ENCODE measurements around the gene COPS7B.

Gene COPS7B

DNA sequence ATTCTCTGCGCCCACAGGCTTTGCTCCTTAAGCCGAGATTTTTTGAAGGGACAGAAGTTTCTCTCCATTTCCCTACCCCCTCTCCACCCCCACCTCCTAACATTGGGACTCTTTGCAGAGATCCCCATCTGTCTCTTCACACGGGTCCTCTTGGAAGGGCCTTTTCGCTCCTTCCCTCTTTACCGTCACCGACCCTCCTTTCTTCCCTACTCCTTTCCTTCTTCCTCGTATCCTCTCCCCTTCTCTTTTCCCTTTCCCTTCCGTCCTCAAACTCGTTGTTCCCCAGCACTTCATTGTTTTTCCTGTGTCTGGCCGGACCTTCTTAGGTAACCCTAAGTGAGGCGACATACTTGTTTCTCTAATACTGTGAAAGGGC, 660 bp downstream of the COPS7B start:
- no peak for DNase-seq

GRCh38 chr2:231791107-231791506, 4.9 kb downstream of the COPS7B start:
- DNase-seq = no peak

- no peak for DNase-seq
Measured at GRCh38 chr2:231794383-231794782, 8.1 kb downstream of the COPS7B start.

DNA sequence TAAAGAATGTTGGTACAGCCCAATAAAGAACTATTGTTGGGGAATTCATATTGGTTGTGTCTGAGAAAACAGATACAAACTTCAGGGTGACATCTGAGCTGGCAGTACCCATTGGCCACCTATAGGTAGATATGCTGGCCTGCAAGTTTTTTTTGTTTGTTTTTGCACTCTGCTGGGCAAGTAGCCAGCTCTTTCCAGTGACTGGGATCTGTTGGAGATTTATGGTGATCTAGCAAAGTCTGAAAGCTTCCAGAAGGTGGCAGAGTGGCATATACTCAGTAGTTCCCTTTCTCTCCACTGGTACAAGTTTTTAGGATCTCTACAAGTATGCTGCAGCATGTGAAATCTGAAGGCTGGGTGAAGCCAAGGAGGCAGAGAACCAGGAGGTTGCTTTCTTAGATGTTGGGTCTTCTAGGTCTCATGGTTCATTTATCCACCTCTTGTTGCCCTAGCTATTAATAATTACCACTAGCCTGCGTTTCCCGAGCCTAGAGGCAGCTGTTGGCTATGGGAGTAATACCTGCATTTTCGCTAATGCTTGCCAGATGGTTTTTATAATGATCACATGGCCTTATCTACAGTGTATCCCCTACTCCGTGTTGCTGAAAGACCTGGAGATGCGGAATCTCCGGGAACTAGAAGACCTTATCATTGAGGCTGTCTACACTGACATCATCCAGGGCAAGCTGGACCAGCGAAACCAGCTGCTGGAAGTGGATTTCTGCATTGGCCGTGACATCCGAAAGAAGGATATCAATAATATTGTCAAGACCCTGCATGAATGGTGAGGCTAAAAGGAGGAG, 9.5 kb downstream of the COPS7B start:
- peak; percentile 31 for DNase-seq

DNA sequence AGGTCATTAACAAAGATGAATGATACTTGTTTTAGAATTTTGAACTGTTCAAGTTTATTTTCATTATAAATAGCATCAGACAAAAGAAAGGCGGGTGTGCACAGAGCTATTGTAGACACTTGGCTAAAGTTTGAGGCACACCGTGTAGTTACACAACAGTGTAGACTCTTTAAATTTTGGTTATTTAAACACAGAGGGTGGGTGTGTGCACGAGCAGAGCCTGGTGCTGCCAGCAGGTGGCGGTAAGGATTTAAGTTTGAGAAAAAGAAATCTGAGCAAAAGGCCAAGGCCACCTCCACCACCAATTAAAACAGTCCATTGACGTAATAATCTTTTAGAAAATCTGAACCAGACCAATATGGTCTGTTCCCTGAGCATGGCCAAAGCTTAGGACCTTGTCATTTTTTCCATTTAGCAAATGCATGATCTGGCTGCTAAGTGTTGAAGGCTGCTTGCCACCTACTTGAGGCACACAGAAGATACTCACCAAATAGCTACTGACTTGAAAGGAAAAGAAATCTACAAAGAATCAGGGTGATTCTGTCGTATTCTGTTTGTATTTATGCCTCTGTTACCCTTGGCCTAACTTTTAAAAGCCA, 14.3 kb downstream of the COPS7B start:
- DNase-seq = peak; percentile 47

DNA sequence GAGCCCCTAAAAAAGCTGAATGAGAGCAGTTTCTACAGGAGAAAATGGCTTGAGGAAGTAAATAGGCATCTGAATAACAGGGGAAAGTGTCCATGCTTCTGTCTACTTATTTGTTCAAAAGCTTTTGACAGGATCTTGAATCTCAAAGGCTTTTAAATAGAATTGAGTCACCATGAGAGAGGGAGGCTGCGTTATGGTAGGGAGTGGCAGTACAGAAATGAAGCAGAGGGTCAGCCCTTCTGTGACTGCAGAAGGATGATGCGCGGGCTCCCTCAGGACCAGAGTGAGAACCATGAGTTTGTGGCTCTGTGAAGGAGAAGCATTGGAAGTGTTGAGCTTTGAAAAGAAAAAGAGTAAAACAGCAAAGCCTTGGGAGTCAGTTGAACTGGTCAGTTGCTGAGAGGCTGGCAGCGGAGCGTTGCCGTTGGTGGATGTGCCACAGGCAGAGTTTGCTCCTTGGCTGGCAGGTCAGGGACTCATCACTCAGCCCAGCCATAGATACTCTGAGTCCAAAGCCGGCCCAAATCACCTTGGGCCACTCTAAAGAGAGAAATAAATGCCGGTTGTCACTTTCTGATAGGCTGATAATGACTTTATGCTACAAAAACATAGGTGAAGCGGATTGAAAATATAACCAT, 17.4 kb downstream of the COPS7B start:
- no peak for DNase-seq

GRCh38 chr2:231807020-231807419, 20.8 kb downstream of the COPS7B start:
- no peak for DNase-seq

- DNase-seq = no peak
Measured at GRCh38 chr2:231810905-231811304, 24.7 kb downstream of the COPS7B start.

DNA sequence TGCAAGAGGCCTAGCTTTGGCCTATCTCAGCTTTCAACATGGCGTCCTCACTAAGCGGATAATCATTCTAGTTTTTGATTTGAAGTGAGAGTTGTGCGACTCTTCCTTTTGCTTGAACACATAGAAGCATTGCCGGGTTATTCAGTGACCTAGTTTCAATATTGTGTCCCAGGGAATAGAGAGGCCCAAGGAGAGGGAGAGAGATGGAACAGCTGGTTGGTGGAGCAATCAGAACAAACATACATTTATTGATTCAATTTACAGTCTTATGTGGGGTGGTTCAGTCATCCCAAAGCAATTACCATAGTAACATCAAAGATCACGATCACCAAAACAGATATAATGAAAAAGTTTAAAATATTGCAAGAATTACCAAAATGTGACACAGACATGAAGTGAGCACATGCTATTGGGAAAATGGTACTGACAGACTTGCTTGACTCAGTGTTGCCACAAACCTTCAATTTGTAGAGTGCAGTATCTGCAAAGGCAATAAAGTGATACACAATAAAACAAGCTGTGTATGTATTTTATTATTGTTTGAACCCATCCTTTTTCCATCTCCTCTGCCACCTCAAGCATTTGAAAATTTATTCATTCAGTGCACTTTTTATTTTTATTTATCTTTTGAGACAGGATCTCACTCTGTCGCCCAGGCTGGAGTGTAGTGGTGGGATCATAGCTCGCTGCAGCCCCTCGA, 30.2 kb downstream of the COPS7B start:
- DNase-seq = no peak

DNA sequence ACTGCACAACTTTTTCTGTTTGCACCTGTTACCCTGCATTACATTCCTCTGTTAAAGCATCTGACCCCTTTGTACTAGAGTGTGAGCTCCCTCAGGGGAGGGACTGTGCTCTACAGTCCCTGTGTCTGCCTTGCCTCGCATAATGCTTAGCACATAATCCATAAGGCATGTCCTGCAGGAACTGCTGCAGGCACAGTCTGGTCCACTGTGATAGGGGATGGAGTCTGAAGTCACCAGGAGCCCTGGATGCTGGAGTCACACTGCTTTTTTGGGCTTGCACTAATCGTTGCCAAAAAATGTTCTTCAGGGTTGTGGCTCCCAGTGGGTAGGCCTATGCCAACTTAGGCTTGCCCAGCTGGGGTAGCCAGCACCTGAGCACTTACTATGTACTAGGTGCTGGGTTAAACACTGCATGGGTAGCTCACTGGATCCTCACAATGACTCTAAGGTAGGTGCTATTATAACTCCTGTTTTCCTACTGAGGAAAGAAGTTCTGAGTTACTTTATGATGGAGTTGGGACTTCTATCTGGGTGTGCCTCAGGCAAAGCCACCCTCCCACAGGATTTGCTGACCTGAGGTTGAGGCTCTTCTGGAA, 33.3 kb downstream of the COPS7B start:
- no peak for DNase-seq

DNA sequence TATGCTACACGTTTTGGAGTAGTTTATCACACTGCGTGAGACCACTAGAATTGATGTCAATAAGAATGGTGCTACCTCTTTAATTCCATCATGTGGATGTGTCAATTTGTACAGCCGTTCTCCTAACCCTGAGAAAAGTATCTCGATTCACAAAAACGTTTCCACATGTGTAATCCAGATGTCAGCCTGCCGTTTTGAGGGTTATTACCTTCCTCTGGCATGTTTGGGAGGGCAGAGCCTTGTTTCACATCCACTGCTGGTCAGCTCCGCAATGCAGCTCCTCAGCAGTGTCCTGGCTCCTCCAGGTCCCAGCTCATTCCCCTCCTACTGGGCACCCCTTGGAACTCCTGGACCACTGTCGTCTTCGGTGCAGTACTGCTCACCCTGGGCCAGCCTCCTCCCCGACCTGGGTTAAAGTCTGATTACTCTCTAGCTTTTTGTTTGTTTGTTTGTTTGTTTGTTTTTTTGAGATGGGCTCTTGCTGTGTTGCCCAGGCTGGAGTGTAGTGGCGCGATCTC, 34.6 kb downstream of the COPS7B start:
- DNase-seq = no peak

DNA sequence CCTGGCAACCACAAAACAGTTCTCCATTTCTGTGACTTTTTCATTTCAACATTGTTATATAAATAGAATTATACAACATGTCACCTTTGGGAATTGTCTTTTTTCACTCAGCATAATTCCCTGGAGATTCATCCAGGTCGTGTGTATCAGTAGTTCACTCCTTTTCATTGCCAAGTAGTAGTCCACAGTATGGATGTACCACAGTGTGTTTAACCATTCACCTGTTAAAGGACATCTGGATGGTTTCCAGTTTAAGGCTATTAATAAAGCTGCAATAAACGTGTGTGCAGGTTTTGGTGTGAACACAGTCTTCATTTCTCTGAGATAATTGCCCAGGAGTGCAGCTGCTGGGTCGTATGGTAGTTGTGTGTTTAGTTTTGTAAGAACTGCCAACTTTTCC, 35.7 kb downstream of the COPS7B start:
- DNase-seq = no peak

GRCh38 chr2:231853105-231853504, 66.9 kb downstream of the COPS7B start:
- DNase-seq = no peak

DNA sequence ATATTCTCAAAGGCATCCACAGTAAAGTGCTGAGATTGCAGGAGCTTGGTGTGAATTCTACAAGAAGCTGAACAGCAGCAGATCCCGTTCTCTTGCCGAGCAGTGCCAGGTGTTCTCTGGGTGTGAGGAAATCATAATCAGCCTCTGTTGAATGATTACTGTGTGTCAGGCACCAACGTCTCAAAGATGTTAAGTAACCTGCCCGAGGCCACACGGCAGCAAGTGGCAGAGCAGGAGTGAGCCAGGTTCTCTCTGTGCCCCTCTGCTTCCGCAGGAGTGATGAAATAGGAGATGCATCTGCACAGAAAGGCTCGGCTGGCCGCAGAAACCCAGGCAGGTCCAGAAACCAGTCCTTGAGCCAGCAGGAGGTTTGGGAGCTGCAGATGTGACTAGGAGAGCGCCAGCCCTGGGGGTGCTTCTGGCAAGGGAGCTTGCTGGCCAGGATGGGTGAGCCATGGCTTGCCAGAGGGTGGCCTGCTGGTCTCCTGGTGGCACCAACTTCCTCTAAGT, 68.4 kb downstream of the COPS7B start:
- DNase-seq = no peak

GRCh38 chr2:231856959-231857358, 70.7 kb downstream of the COPS7B start:
- DNase-seq = no peak
